OCI-LY3 (cell line): ENCODE data around the gene CFAP54.

Experiments
- H2AFZ ChIP-seq: fragments of 200-600, 300-600 bp; shearing (Covaris generic); 2 replicates; pipeline ENCODE4 v1.6.0; 2014; ENCODE audit warnings: antibody characterized with exemption, low read depth, low read length
- H3K27ac ChIP-seq: fragments of 200-600, 300-600 bp; sonication (generic); 2 replicates; pipeline ENCODE4 v1.5.1; 2014; ENCODE audit warnings: mild to moderate bottlenecking, low read length, moderate library complexity, mixed read lengths
- H3K27me3 ChIP-seq: fragments of 200-600, 300-600 bp; sonication (generic); 2 replicates; pipeline ENCODE4 v1.6.1; 2014; ENCODE audit warnings: low read depth, low read length, mixed read lengths
- H3K36me3 ChIP-seq: fragments of 200-600, 300-600 bp; sonication (generic); replicated peaks from 2 replicates; pipeline ENCODE3; 2014; ENCODE audit warnings: low read depth, low read length, mixed read lengths
- H3K4me1 ChIP-seq: fragments of 300-600, 200-600 bp; sonication (generic); 2 replicates; pipeline ENCODE4 v1.6.1; 2014; ENCODE audit warnings: low read length, mixed read lengths
- H3K4me2 ChIP-seq: fragments of 200-600, 300-600 bp; sonication (generic); 2 replicates; pipeline ENCODE4 v1.6.1; 2014; ENCODE audit warnings: low read length, mixed read lengths
- H3K4me3 ChIP-seq: fragments of 300-600, 200-600 bp; sonication (generic); 2 replicates; pipeline ENCODE4 v1.5.1; 2014; ENCODE audit warnings: antibody characterized with exemption, mild to moderate bottlenecking, low read length, moderate library complexity
- H3K79me2 ChIP-seq: fragments of 300-600, 200-600 bp; shearing (Covaris generic); 2 replicates; pipeline ENCODE4 v1.6.1; 2014; ENCODE audit warnings: mild to moderate bottlenecking, low read length, mixed read lengths
- H3K9ac ChIP-seq: fragments of 300-600, 200-600 bp; shearing (Covaris generic); 2 replicates; pipeline ENCODE4 v1.6.0; 2014; ENCODE audit warnings: mild to moderate bottlenecking, low read length, moderate library complexity
- H3K9me3 ChIP-seq: fragments of 200-600, 300-600 bp; shearing (Covaris generic); 2 replicates; pipeline ENCODE4 v1.6.1; 2014; ENCODE audit warnings: low read length, mixed read lengths; ENCODE audit not compliant: insufficient read depth
- H4K20me1 ChIP-seq: fragments of 200-600, 300-600 bp; sonication (generic); 2 replicates; pipeline ENCODE4 v1.6.1; 2016; ENCODE audit warnings: low read length, mixed read lengths; ENCODE audit not compliant: insufficient read depth
- CTCF ChIP-seq: fragments of 200-600, 300-600 bp; sonication (generic); IDR thresholded peaks from 2 replicates; pipeline ENCODE4 v1.5.1; 2014; ENCODE audit warnings: antibody characterized with exemption, low read length, low read depth
- EZH2phosphoT487 ChIP-seq: fragments of 200-600 bp; shearing (Covaris generic); IDR thresholded peaks from 2 replicates; pipeline ENCODE4 v1.6.1; 2018; ENCODE audit warnings: antibody characterized with exemption, mixed run types, low read depth

CFAP54 gene

GRCh38 chr12:96701856-96702255 lies 212.5 kb downstream of the CFAP54 start:
- Histone ChIP-seq H2AFZ (no peak overlapping the region), H3K27me3 (peaks cover 13% of the 10 kb centered on the region), H3K4me3 (no peak overlapping the region), H3K4me1 (no peaks in the 10 kb centered on the region), H3K9me3 (no peaks in the 10 kb centered on the region), H3K36me3 (no peaks in the 10 kb centered on the region), H3K9ac (no peak overlapping the region), H3K4me2 (no peak overlapping the region), H3K79me2 (no peaks in the 10 kb centered on the region), H4K20me1 (no peaks in the 10 kb centered on the region), H3K27ac (no peak overlapping the region)
- TF ChIP-seq CTCF (no peak), EZH2phosphoT487 (no peak)

- Histone ChIP-seq H3K27ac (no peak overlapping the region), H3K79me2 (no peaks in the 10 kb centered on the region), H3K27me3 (no peaks in the 10 kb centered on the region), H3K4me3 (no peak overlapping the region), H2AFZ (no peak overlapping the region), H3K4me1 (no peaks in the 10 kb centered on the region), H3K4me2 (no peak overlapping the region), H3K36me3 (no peaks in the 10 kb centered on the region), H4K20me1 (no peaks in the 10 kb centered on the region), H3K9ac (no peak overlapping the region), H3K9me3 (no peaks in the 10 kb centered on the region)
- TF ChIP-seq CTCF (no peak), EZH2phosphoT487 (no peak)
These were observed 220.9 kb downstream of the CFAP54 start for GRCh38 chr12:96710127-96710745.

- H3K27ac ChIP-seq: no peak overlapping the region
- no peak overlapping the region for H3K4me2 ChIP-seq
- no peaks in the 10 kb centered on the region for H4K20me1 ChIP-seq
- no peak overlapping the region for H3K4me3 ChIP-seq
- no peaks in the 10 kb centered on the region for H3K9me3 ChIP-seq
- H3K36me3 ChIP-seq: no peaks in the 10 kb centered on the region
- no peak overlapping the region for H3K9ac ChIP-seq
- H3K27me3 ChIP-seq: no peaks in the 10 kb centered on the region
- no peaks in the 10 kb centered on the region for H3K4me1 ChIP-seq
- TF ChIP-seq CTCF (no peak), EZH2phosphoT487 (no peak)
- H2AFZ ChIP-seq: no peak overlapping the region
- no peaks in the 10 kb centered on the region for H3K79me2 ChIP-seq
These were observed 222.0 kb downstream of the CFAP54 start for GRCh38 chr12:96711364-96711763.

GRCh38 chr12:96714199-96714598 lies 224.8 kb downstream of the CFAP54 start:
- TF ChIP-seq EZH2phosphoT487 (no peak), CTCF (no peak)

More at GRCh38 chr12:96714199-96714598, 224.8 kb downstream of the CFAP54 start:
- Histone ChIP-seq H3K4me1 (no peaks in the 10 kb centered on the region), H4K20me1 (no peaks in the 10 kb centered on the region), H3K9me3 (no peaks in the 10 kb centered on the region), H2AFZ (no peak overlapping the region), H3K79me2 (no peaks in the 10 kb centered on the region), H3K27me3 (no peaks in the 10 kb centered on the region), H3K9ac (no peak overlapping the region), H3K4me3 (no peak overlapping the region), H3K4me2 (no peak overlapping the region), H3K27ac (no peak overlapping the region), H3K36me3 (no peaks in the 10 kb centered on the region)
